Stomach (tissue), 4 donors: ENCODE results near the gene C1orf35.

Experiments
- EP300 ChIP-seq: sonication (generic); formaldehyde crosslinking; IDR thresholded peaks from one replicate; pipeline ENCODE4 v1.6.1; 2017; ENCODE audit warnings: antibody characterized with exemption
- POLR2A ChIP-seq, 4 donors: fragments of 450-650 bp; IDR thresholded peaks; one replicate each; pipeline ENCODE4 v1.6.1; 2016; ENCODE audit warnings: antibody characterized with exemption in 4 of 4, control low read depth in 2 of 4, mild to moderate bottlenecking in 1 of 4, moderate library complexity in 1 of 4
- POLR2AphosphoS5 ChIP-seq, 3 donors: sonication (generic); formaldehyde crosslinking; IDR thresholded peaks; one replicate each; pipeline ENCODE4 v1.6.1; 2016; ENCODE audit warnings: antibody characterized with exemption in 3 of 3
- TF ChIP-seq, protein P1 (sequence below), 7 experiments: fragments of 450-650 bp in 4 of 7; fragments of 200-600 bp in 3 of 7; sonication (generic) in 3 of 7; IDR thresholded peaks; one replicate each; pipeline ENCODE4 v1.5.1; 2016 to 2019; ENCODE audit warnings: antibody characterized with exemption in 7 of 7, control low read depth in 2 of 7, mild to moderate bottlenecking in 1 of 7

- TF ChIP-seq, protein P1, sequence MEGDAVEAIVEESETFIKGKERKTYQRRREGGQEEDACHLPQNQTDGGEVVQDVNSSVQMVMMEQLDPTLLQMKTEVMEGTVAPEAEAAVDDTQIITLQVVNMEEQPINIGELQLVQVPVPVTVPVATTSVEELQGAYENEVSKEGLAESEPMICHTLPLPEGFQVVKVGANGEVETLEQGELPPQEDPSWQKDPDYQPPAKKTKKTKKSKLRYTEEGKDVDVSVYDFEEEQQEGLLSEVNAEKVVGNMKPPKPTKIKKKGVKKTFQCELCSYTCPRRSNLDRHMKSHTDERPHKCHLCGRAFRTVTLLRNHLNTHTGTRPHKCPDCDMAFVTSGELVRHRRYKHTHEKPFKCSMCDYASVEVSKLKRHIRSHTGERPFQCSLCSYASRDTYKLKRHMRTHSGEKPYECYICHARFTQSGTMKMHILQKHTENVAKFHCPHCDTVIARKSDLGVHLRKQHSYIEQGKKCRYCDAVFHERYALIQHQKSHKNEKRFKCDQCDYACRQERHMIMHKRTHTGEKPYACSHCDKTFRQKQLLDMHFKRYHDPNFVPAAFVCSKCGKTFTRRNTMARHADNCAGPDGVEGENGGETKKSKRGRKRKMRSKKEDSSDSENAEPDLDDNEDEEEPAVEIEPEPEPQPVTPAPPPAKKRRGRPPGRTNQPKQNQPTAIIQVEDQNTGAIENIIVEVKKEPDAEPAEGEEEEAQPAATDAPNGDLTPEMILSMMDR (IDR thresholded peaks at IDR 0.05), result no peak
- TF ChIP-seq POLR2AphosphoS5 (IDR thresholded peaks at IDR 0.05) (no peak), POLR2A (IDR thresholded peaks at IDR 0.05) (no peak), EP300 (no peak)
Measured at GRCh38 chr1:228076796-228077430, 26.2 kb downstream of the C1orf35 start.
